Epithelial cell of umbilical artery (primary cell): ENCODE measurements around the gene SMIM11. TPM values are rescaled to one million over a fixed set of nuclear protein-coding genes. Genes with fewer than 3 reads are reported as not detected.

Experiments used
- total RNA-seq: library from RNA; depleted of rRNA; stranded (reverse); fragments of >200 nt; gene quantifications from 2 replicates; pipeline ENCODE4 v1.2.3, GENCODE V29; 2014

SMIM11 gene, protein sequence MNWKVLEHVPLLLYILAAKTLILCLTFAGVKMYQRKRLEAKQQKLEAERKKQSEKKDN
- 10.3 and 11.7 TPM in 2 replicates for total RNA-seq

GRCh38 chr21:34374940-34375618, at the start of gene SMIM11:
Gene SMIM11, plus strand, starts transcription at chr21:34375507. Its CDS starts 3,998 bp downstream, at chr21:34379505.

GRCh38 chr21:34363733-34364132, 11.6 kb upstream of the SMIM11 start, which contains the start of gene KCNE2:
Gene KCNE2, plus strand, starts transcription at chr21:34364006. Its CDS starts 6,473 bp downstream, at chr21:34370479.

GRCh38 chr21:34423805-34424204, 48.5 kb downstream of the SMIM11 start, which contains the start of gene SMIM34:
Gene SMIM34, minus strand, starts transcription at chr21:34423951. Its CDS starts 112 bp downstream, at chr21:34423839.

Other genes with a start within 250 kb of the SMIM11 start
- not detected in 2 replicates for gene KCNE2, start 11.5 kb upstream of the SMIM11 start, total RNA-seq
- gene SMIM34, start 48.4 kb downstream of the SMIM11 start, total RNA-seq = not detected in 2 replicates
- 0.15 TPM in 1 of 2 replicates, not detected in the other for gene KCNE1, start 136.7 kb downstream of the SMIM11 start, total RNA-seq
- 19.2 and 29.5 TPM in 2 replicates for gene RCAN1, start 239.6 kb downstream of the SMIM11 start, total RNA-seq